Fibroblast of the aortic adventitia (primary cell): ENCODE data around the gene WDR82. TPM values are rescaled to one million over a fixed set of nuclear protein-coding genes. Genes with fewer than 3 reads are reported as not detected.

ENCODE experiments used
- DNase-seq: peaks from one replicate; pipeline ENCODE4 v3.0.0-alpha.2; 2010; ENCODE audit warnings: low read depth
- H3K4me3 ChIP-seq: 2 replicates; pipeline ENCODE4 v1.5.1; 2011; ENCODE audit warnings: low read depth, mild to moderate bottlenecking, control low read depth, low read length, moderate library complexity
- total RNA-seq: library from RNA; depleted of rRNA; stranded (reverse); fragments of >200 nt; gene quantifications from 2 replicates; pipeline ENCODE4 v1.2.3, GENCODE V29; 2012; ENCODE audit warnings: low replicate concordance
- TF ChIP-seq, protein P1 (sequence below): IDR thresholded peaks from 2 replicates; pipeline ENCODE4 v1.5.1; 2011; ENCODE audit warnings: mild to moderate bottlenecking, low read length, control low read depth, inconsistent platforms; ENCODE audit not compliant: insufficient read depth

The WDR82 gene
- total RNA-seq, 1 donor = 61.5 TPM

DNA sequence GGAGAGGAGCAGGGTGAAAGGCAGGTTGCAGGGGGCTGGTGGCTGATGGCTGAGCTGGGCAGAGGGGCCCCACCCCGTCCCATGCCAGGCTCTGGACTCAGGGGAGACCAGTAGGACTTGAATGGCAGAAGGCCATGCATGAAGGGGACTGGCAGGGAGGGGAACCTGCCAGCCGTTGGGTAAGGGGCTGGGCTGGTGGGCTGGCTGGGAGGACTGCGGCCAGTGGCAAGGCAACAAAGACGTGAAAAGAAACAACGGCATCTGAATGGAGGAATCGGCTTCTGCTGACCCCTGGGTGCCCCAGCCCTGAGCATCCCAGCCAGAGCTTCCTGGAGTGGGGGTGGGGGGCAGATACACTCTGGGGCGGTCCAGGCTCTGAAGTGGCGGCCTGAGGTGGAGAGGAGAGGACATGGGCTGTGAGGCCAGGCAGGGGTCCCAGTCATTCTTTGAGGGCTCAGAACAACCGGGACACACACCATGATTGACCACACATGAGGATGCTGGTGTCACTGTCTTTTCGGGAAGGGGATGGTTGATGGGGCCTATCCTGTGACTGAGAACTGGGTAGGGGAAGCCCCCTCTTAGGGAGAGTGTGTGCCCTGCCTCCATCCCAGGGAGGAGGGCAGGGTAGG, 20.9 kb upstream of the WDR82 start:
- no peak for DNase-seq
- TF ChIP-seq, protein P1, sequence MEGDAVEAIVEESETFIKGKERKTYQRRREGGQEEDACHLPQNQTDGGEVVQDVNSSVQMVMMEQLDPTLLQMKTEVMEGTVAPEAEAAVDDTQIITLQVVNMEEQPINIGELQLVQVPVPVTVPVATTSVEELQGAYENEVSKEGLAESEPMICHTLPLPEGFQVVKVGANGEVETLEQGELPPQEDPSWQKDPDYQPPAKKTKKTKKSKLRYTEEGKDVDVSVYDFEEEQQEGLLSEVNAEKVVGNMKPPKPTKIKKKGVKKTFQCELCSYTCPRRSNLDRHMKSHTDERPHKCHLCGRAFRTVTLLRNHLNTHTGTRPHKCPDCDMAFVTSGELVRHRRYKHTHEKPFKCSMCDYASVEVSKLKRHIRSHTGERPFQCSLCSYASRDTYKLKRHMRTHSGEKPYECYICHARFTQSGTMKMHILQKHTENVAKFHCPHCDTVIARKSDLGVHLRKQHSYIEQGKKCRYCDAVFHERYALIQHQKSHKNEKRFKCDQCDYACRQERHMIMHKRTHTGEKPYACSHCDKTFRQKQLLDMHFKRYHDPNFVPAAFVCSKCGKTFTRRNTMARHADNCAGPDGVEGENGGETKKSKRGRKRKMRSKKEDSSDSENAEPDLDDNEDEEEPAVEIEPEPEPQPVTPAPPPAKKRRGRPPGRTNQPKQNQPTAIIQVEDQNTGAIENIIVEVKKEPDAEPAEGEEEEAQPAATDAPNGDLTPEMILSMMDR = no peak

DNA sequence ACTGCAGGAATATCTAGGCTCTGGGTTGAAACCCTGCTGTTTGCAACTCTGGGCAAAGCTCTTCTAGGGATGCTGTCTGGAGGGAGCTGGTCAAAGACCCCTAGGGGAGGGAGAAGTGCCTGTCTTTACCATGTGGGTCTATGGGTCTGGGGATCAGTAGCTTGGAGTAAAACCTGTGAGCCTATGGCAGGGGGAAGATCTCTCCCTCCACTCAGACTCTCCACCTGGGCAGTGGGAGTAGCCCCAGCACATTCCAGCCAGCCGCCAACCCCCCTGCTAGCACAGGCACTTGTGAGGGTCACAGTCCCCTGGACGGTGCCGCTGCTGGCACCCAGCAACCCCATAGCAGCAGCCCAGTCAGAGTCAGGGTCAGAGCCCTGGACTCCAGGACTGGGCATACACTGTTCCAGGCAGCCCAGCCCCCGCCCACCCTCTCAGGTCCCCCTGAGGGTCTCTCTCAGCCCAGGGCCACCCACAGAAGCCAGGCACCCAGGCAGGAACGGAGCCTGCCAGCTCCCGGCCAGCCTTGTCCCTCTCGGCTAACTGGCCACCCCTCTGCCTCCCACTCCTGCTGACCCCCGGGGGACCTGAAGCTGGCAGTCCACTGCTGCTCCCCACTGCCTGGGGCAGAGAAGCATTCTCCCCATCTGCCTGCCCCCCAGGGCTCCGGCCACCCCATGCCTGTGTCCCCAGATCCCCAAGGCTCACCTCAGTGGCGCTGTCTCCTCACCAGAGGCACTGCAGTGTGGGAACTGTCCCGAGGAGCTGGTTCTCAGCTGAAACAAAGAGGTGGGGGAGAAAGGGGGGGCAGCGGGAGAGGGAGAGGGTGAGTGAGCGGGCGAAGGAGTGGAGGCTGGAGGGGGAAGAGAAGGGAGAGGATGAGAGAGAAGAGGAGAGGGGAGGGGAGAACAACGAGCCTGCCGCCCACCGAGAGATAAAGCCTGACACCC, 20.0 kb upstream of the WDR82 start:
- H3K4me3 ChIP-seq = no peak overlapping the region
- TF ChIP-seq, protein P1 = no peak
- DNase-seq = no peak

More for the DNA sequence above, 20.9 kb upstream of the WDR82 start:
- no peak overlapping the region for H3K4me3 ChIP-seq

DNA sequence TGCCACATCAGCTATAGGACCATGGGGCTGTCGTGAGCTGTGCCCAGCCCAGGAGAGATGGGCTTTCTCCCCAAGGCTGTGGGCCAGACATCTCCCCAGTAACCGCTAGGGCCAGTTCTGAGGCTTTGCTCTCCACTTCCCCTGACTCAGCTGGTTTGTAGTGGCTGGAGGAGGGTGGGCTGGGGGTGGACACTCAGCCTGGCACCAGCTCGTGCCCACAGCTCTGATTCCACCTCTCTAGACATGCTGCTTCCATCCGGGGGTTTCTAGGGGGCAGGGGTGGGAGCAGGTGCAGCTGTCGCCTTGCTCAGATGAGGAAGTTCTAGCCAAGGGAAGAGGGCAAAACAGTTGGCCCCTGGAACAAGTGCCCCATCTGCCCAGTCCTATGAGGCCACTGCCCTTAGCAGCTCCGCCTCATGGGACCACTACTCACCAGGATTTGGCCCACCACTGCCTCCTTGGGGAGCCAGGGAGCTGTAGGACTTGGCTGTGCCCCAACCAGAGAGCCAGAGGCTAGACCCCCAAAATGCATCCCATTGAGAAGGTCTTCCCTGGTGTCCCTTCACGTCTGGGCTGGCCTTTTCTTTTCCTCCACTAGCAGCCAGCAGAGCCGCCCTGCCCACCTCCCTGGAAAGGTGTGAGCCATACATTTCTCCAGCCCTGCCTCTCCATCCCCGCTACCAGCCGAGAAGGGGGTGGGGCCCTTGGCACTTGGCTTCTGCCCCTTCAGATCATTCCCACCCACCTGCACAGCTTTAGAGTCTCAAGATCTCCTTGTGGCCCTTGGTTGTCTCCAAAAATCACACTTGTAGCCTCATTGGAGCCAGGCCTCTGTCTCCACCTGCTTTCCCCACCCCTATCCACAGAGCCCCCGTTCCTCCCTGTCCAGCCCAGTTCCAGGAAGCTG, 19.0 kb upstream of the WDR82 start:
- TF ChIP-seq, protein P1 = no peak
- no peak overlapping the region for H3K4me3 ChIP-seq
- no peak for DNase-seq

DNA sequence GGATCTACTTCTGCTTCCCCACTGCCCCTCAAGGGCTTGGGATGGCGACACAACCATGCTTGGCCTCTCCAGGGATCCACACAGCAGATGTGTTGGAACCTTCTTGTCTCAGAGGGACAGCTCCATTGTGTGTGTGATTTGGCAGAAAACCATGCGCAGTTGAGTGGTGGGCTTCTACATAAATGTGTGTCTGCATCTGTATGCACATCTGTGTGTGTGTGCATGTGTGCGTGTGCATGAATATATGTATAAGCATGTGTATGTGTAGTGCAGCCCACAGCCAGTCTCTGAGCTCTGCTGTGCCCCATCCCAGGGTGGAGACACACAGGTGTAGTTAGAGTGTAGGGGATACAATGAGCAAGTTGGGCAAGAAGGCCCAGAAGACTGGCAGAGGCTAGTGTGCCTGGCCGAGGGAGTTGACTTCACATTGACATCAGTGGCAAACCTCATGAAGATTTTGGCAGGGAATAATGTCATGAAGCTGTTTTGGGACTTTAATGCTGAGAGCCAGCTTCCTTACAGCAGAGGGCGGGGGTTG, 17.3 kb upstream of the WDR82 start:
- H3K4me3 ChIP-seq = no peak overlapping the region
- TF ChIP-seq, protein P1 = no peak
- no peak for DNase-seq

DNA sequence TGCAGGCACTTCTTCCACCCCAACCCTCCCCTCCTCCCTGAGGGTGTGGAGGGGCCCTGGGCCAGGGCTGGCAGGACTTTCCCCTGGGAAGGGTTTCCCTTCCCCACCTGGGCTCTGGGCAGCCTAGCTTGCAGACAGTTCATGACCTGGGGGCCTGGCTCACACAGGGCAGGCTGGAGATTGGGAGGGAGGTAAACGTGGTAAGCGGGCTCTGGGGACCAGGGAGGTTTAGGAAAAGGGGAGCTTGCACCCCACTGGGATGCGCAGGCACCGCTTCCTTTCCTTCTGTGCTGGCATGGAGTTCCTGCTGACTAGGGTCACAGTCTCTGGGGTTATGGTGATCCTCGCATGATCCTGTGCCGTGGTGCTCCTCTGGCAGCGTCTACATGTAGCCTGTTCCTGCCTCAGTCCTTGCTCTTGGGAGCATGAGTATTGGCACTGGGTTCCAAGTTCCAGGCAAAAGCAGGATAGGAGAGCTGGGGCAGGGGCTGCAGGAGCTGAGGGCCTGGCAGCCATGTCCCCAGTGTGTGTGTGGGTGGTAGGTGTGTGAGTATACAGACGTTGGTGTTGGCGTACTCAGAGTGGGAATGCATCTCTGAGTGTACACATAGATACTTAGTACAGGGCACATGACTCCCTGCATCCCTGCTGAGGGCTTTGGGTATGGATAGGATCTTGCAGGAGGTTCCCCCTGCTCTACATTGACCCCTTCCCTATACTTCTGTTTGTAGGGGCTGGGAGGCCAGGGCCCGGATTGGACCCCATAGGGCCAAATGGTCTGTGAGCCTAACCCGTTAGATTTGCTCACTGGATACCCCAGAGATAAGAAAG, 16.1 kb upstream of the WDR82 start:
- TF ChIP-seq, protein P1 = no peak
- no peak overlapping the region for H3K4me3 ChIP-seq
- DNase-seq = no peak
